ENCODE measurements around the gene C1QC. TPM values are rescaled to one million over a fixed set of nuclear protein-coding genes. Genes with fewer than 3 reads are reported as not detected.

Gene C1QC
- total RNA-seq, 1 experiment from 2014 or later = not detected

GRCh38 chr1:22600817-22601605 lies 42.4 kb upstream of the C1QC start:
- Histone ChIP-seq H4K20me1 (ENCODE audit: control insufficient read depth, insufficient read depth, insufficient read length) (no peaks in the 10 kb centered on the region), H3K27me3 (ENCODE audit: insufficient read depth, low read length) (no peaks in the 10 kb centered on the region), H3K23me2 (ENCODE audit: insufficient read length, low read depth, low read length, poor library complexity, severe bottlenecking) (no peaks in the 10 kb centered on the region), H4K5ac (ENCODE audit: insufficient read length, low read depth, low read length) (no peak overlapping the region), H3K23ac (ENCODE audit: insufficient read length, low read depth, low read length) (no peak overlapping the region), H2AK5ac (ENCODE audit: insufficient read length, low read length) (no peak overlapping the region), H3K18ac (ENCODE audit: insufficient read length, low read depth, low read length) (no peak overlapping the region), H3K4me1 (ENCODE audit: insufficient read depth, low read length) (no peaks in the 10 kb centered on the region), H3K9me3 (ENCODE audit: control insufficient read depth, low read depth, low read length) (no peaks in the 10 kb centered on the region), H3K79me1 (ENCODE audit: insufficient read depth, low read depth, low read length, poor library complexity, severe bottlenecking) (no peaks in the 10 kb centered on the region), H2BK120ac (ENCODE audit: low read depth, low read length, poor library complexity, severe bottlenecking) (no peak overlapping the region), H3T11ph (ENCODE audit: low read length) (no peak overlapping the region), H2BK5ac (ENCODE audit: insufficient read length, low read length) (no peak overlapping the region), H3K79me2 (ENCODE audit: insufficient read depth, low read length) (no peaks in the 10 kb centered on the region), H3K9ac (ENCODE audit: extremely low read depth, insufficient read length, low read length) (no peak overlapping the region), H3K27ac (ENCODE audit: insufficient read length, low read depth, low read length) (no peak overlapping the region), H4K8ac (replicated peaks; ENCODE audit: insufficient read length, low read depth, low read length) (no peak overlapping the region), H3K14ac (ENCODE audit: insufficient read depth, low read length) (no peak overlapping the region), H2BK20ac (ENCODE audit: low read depth, low read length, poor library complexity, severe bottlenecking) (no peak overlapping the region), H4K91ac (ENCODE audit: insufficient read length, low read depth, low read length) (no peak overlapping the region), H2BK15ac (ENCODE audit: low read depth, low read length) (no peak overlapping the region), H3K4ac (ENCODE audit: low read depth, low read length) (no peak overlapping the region), H3K56ac (ENCODE audit: insufficient read length, low read depth, low read length) (no peak overlapping the region), H2BK12ac (ENCODE audit: insufficient read length, low read depth, low read length) (no peak overlapping the region), H3K4me2 (ENCODE audit: insufficient read depth, insufficient read length, low read length) (no peak overlapping the region), H2AFZ (ENCODE audit: low read length) (no peak overlapping the region)
- Mint-ChIP-seq H3K27me3 (ENCODE audit: low read depth) (peaks cover 20% of the 10 kb centered on the region), H3K9me3 (no peaks in the 10 kb centered on the region; a peak in 1 of 5 replicates), H3K36me3 (ENCODE audit: insufficient read depth in 1 of 3, low read depth in 3 of 3) (no peaks in the 10 kb centered on the region), H3K27ac (no peak overlapping the region), H3K4me3 (no peak overlapping the region), H3K4me1 (peaks cover 8 to 27% of the 10 kb centered on the region in 2 experiments)
- TF ChIP-seq CTCF (conservative IDR thresholded peaks at IDR 0.05) = no peak
- DNase-seq = no peak
- WGBS (ENCODE audit: extremely low coverage, insufficient read length, low lambda C conversion rate) = no CpG with 5 or more reads among the region's 39 CpGs

All from H9 (cell line).